Measurements from ENCODE around the gene PDZD2.

DNA sequence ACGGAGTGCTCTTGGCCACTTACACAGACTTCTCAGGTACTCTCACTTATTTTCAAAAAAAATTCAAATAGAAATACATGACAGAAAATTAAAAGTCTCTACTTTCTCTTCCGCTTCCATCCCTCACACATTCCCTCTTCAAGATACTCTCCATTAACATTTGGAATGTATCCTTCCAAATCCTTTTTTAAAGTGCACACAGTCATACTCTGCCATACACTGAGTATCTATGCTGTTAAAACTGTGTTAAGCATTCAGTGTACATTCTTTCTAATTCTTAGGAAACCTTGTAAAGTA lies 519.7 kb downstream of the PDZD2 start:
- TF ChIP-seq EZH2 (optimal IDR thresholded peaks at IDR 0.05; ENCODE audit: low read depth, low read length) (no peak), CTCF (IDR thresholded peaks at IDR 0.05; ENCODE audit: low read length) (no peak), EZH2phosphoT487 (IDR thresholded peaks at IDR 0.05; ENCODE audit: low read length) (no peak)

Measured in MM.1S (cell line).